SJCRH30 (cell line): ENCODE measurements around the gene SPSB1. TPM values are rescaled to one million over a fixed set of nuclear protein-coding genes. Genes with fewer than 3 reads are reported as not detected.

Experiments used
- DNase-seq, 2 experiments: peaks; one replicate each; pipeline ENCODE4 v3.0.0-alpha.2; 2015 to 2020
- H3K27ac ChIP-seq: fragments of 250-450 bp; sonication (Bioruptor Pico); 2 replicates; pipeline ENCODE4 v1.5.1; 2020; ENCODE audit warnings: mild to moderate bottlenecking, moderate library complexity
- H3K27me3 ChIP-seq: fragments of 250-450 bp; sonication (Bioruptor Pico); 2 replicates; pipeline ENCODE4 v1.5.1; 2020; ENCODE audit warnings: mild to moderate bottlenecking, moderate library complexity
- H3K36me3 ChIP-seq: fragments of 250-450 bp; sonication (Bioruptor Pico); 2 replicates; pipeline ENCODE4 v1.5.1; 2020; ENCODE audit warnings: mild to moderate bottlenecking, moderate library complexity
- H3K4me1 ChIP-seq: fragments of 250-450 bp; sonication (Bioruptor Pico); 2 replicates; pipeline ENCODE4 v1.5.1; 2020; ENCODE audit warnings: mild to moderate bottlenecking, moderate library complexity
- H3K4me3 ChIP-seq: fragments of 250-450 bp; sonication (Bioruptor Pico); 2 replicates; pipeline ENCODE4 v1.5.1; 2020; ENCODE audit warnings: mild to moderate bottlenecking, moderate library complexity
- H3K9me3 ChIP-seq: fragments of 250-450 bp; sonication (Bioruptor Pico); replicated peaks from 2 replicates; pipeline ENCODE4 v1.5.1; 2020; ENCODE audit warnings: mild to moderate bottlenecking, moderate library complexity
- total RNA-seq: library from RNA; depleted of rRNA; stranded (reverse); fragments of >200 nt; shearing (Covaris generic); gene quantifications from 2 replicates; pipeline ENCODE4 v1.2.3, GENCODE V29; 2014; rRNA removed

Gene SPSB1
- total RNA-seq, 1 experiment from 2014 or later, result 0.43 TPM

DNA sequence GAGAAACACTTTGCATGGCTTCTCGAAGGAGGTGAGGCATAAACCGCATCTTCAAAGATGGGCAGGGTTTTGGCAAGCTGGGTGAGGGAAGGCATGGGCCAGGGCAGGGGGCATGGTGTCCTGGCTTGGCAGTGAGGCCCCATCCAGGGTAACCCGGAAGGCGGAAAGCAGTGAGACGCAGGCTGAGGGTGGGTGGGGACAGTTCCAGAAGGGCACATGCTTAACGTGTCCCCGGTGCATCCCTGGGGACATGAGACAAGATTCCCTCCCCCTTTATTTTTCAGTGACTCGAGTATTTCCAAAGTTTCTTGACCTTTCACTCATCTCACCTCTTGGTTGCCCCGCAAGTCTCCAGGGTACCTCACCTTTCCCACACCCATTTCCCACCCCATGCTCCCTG is 123.8 kb downstream of the SPSB1 start:
- DNase-seq, result no peak
- no peaks in the 10 kb centered on the region for H3K27me3 ChIP-seq
- no peaks in the 10 kb centered on the region for H3K9me3 ChIP-seq
- H3K27ac ChIP-seq, result no peak overlapping the region
- H3K4me1 ChIP-seq, result peaks cover 7% of the 10 kb centered on the region; the same call in 1 of the 2 replicates
- H3K4me3 ChIP-seq, result no peak overlapping the region
- H3K36me3 ChIP-seq, result no peaks in the 10 kb centered on the region

- no peaks in the 10 kb centered on the region for H3K36me3 ChIP-seq
- no peak overlapping the region for H3K4me3 ChIP-seq
- peaks cover 7% of the 10 kb centered on the region; the same call in 1 of the 2 replicates for H3K4me1 ChIP-seq
- no peaks in the 10 kb centered on the region for H3K27me3 ChIP-seq
- no peak for DNase-seq
- H3K9me3 ChIP-seq, result no peaks in the 10 kb centered on the region
- H3K27ac ChIP-seq, result no peak overlapping the region
These were observed 124.3 kb downstream of the SPSB1 start for GRCh38 chr1:9416918-9417500.

GRCh38 chr1:9417695-9418094 is 125.0 kb downstream of the SPSB1 start:
- Histone ChIP-seq H3K4me3 (no peak overlapping the region), H3K27ac (no peak overlapping the region), H3K9me3 (no peaks in the 10 kb centered on the region), H3K4me1 (peaks cover 7% of the 10 kb centered on the region; the same call in 1 of the 2 replicates), H3K27me3 (peaks cover 5% of the 10 kb centered on the region; the same call in 1 of the 2 replicates), H3K36me3 (no peaks in the 10 kb centered on the region)
- DNase-seq, result no peak

DNA sequence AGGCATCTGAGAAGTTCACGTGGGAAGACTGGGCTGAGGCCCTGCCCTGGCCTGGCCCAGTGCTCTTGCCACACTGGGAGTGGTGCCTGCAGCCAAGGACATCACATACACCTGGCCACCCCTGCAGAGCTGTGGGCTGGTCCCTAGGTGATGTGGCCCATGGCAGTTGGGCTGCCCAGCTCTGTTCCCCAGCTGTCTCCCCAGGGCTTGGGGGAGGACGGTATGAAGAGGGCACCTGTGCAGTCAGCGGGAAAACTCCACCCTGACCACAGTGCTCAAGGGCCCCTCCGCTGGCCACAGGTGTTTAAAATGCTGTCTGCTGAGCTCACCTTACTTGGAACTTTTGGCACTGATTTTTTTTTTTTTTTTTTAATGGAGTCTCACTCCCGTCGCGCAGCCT is 126.2 kb downstream of the SPSB1 start:
- Histone ChIP-seq H3K27ac (no peak overlapping the region), H3K4me1 (peaks cover 2% of the 10 kb centered on the region; the same call in 1 of the 2 replicates), H3K27me3 (peaks cover 10% of the 10 kb centered on the region; the same call in 1 of the 2 replicates), H3K4me3 (no peak overlapping the region), H3K36me3 (no peaks in the 10 kb centered on the region), H3K9me3 (no peaks in the 10 kb centered on the region)
- DNase-seq, result no peak

Other genes starting within 250 kb of the SPSB1 start
- not detected in 2 replicates for gene SLC2A5, start 223.3 kb upstream of the SPSB1 start, total RNA-seq
- gene GPR157, start 163.8 kb upstream of the SPSB1 start, total RNA-seq, result not detected in 2 replicates
- gene H6PD, start 58.1 kb upstream of the SPSB1 start, total RNA-seq, result 5.9 and 7.0 TPM in 2 replicates
- gene SLC25A33, start 246.6 kb downstream of the SPSB1 start, total RNA-seq, result 20.8 and 21.0 TPM in 2 replicates